Measurements from ENCODE around the gene ACTN1. TPM values are rescaled to one million over a fixed set of nuclear protein-coding genes. Genes with fewer than 3 reads are reported as not detected.
A peak's percentile ranks its signal among the peaks of the same experiment; 100 is the strongest.

ACTN1 gene
- total RNA-seq, 1 experiment from 2014 or later = 90.9 TPM

GRCh38 chr14:68899033-68899603 is 80.0 kb downstream of the ACTN1 start:
- in situ Hi-C loops (cut with HindIII; ENCODE audit: low sequenced_read_pairs) = no loop called here
- DNase-seq (ENCODE audit: low spot score) = no peak

GRCh38 chr14:68898248-68899032 is 80.7 kb downstream of the ACTN1 start:
- in situ Hi-C loops (cut with HindIII; ENCODE audit: low sequenced_read_pairs) = no loop called here
- DNase-seq (ENCODE audit: low spot score) = no peak

DNA sequence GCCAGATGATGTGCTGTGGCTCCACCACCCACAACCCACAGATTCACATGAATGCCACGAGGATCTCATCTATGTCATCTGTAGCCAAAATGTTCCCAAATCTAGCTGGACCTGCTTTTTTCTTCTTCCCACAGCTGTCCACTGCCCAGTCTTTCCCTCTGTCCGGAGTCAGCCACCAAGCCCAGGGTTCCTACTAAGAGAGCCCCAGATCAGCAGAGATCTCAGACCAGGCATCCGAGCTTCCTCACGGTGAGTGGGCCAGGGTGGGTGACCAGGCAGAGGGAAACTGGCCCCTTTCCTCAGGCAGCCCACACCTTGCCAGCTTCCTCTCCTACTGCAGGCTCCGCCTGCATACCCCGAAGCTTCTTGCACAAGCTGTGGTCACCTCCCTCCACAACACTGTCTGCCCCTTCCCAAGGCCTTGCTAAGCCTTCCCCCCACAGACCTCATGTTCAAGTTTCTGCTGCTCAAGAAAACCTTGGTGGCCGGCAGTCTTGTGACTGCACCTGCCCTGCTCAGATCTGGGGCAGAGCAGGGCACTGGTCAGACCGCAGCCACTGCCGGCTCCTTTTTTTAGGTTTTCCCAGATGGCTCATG is 81.4 kb downstream of the ACTN1 start:
- DNase-seq (ENCODE audit: low spot score) = no peak
- in situ Hi-C loops (cut with HindIII; ENCODE audit: low sequenced_read_pairs) = no loop called here

DNA sequence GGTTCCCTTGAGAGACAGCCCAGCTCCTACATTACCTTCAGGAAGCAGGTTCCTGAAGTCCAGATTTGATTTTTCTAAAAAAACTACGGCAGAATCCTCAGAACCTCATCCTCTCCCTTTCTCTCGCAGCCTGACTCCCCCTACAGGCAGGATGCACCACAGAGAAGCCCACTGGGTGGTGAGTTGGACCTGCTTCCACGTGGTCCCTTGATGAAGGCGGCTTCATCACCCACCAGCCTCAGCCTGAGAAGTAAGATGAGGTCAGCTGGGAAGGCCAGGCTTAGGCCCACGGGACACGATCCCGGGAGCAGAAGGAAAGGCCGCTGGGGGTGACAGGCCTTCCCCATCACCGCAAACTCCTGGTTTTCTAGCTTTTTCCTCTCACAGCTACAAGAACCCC is 83.0 kb downstream of the ACTN1 start:
- in situ Hi-C loops (cut with HindIII; ENCODE audit: low sequenced_read_pairs) = no loop called here

DNA sequence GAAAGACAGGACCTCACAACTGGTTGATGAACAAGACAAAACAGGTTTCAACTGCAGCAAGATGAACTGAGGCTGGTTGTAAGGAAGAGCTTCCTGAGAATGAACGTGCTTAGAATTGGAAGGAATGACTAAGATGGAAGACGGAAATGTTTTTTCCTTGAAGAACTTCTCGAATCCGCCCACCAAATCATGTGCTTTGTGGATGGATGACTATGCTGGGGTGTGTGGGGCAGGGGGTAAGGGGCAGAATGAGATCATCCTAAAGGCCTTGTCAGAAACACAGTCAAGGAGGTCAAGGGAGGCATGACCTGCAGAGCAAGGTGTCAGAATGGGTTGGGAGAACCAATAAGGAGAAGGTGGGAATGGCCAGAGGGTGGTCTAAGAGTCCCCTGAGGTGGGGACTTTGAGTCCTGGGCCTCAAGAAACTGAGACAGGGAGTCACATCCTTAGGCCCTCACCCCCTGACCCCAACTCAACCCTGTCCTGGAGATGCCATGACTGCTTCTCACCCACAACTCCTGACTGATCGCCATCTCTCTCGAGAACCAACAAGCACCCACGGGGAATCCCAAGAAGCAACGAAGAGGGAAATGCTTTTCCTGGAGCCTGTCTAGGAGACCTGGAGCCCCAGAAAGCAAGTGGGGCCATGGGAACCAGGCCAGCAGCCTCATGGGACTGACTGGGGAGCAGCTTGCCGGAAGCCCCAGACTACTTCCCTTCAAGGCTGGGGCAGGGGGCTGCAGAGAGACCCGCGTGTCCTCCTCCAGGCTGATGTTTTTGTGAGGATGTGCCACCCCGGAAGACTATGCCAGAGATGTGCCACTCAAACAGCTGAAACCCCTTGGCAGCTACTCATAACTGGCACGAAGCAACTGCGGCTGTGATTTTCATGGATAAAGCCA is 84.0 kb downstream of the ACTN1 start:
- in situ Hi-C loops (cut with HindIII; ENCODE audit: low sequenced_read_pairs) = no loop called here
- DNase-seq (ENCODE audit: low spot score) = no peak

More for the DNA sequence above, 83.0 kb downstream of the ACTN1 start:
- no peak for DNase-seq (ENCODE audit: low spot score)

GRCh38 chr14:68894123-68894522 is 85.0 kb downstream of the ACTN1 start:
- in situ Hi-C loops (cut with HindIII; ENCODE audit: low sequenced_read_pairs) = no loop called here
- DNase-seq (ENCODE audit: low spot score) = no peak

DNA sequence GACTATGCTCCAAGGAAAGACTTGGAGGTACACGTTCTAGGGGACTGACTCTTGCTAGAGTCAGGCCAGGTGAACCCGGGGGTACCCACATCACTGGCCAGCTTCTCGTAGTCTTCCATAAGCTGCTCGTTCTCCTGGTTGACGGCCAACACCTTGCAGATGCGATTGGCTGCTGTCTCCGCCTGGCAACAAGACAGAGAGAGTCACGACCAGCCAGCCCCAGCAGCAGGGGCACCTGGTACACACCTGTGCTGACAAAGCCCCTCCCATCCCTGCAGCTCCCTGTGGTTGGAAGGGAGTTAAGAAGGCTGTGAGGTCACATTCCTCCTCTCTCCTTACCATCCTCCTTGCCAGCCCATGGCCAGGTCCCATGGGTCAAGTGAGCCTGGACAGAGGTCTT is 85.5 kb downstream of the ACTN1 start:
- no peak for DNase-seq (ENCODE audit: low spot score)
- in situ Hi-C loops (cut with HindIII; ENCODE audit: low sequenced_read_pairs) = no loop called here

DNA sequence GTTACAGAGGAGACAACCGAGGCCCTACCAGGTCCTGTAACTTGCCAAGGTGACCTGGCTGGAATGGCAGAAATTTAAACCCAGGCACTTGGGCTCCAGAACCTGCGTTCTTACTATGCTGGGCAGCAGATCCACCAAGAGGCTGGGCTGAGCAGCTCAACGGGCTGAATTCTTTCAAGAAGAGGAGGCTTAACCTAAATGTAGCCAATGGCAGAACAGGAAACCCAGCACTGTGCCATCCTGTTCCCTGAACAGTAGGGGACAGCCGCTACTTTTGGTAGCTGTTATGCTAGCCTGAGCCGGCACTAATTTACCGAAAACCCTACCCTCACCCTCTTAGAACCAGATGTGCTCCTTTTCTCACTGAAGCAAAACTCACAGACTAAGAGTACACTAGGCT is 86.1 kb downstream of the ACTN1 start:
- in situ Hi-C loops (cut with HindIII; ENCODE audit: low sequenced_read_pairs) = no loop called here
- DNase-seq (ENCODE audit: low spot score) = no peak

- in situ Hi-C loops (cut with HindIII; ENCODE audit: low sequenced_read_pairs) = no loop called here
- no peak for DNase-seq (ENCODE audit: low spot score)
Measured at GRCh38 chr14:68891851-68892660, 87.0 kb downstream of the ACTN1 start.

GRCh38 chr14:68890173-68890931 is 88.8 kb downstream of the ACTN1 start:
- in situ Hi-C loops (cut with HindIII; ENCODE audit: low sequenced_read_pairs) = no loop called here
- DNase-seq (ENCODE audit: low spot score) = no peak

- no peak for DNase-seq (ENCODE audit: low spot score)
- in situ Hi-C loops (cut with HindIII; ENCODE audit: low sequenced_read_pairs) = no loop called here
Measured at GRCh38 chr14:68888883-68889282, 90.2 kb downstream of the ACTN1 start.

GRCh38 chr14:68888025-68888850 is 90.9 kb downstream of the ACTN1 start:
- in situ Hi-C loops (cut with HindIII; ENCODE audit: low sequenced_read_pairs) = no loop called here
- DNase-seq (ENCODE audit: low spot score) = peak; percentile 68

DNA sequence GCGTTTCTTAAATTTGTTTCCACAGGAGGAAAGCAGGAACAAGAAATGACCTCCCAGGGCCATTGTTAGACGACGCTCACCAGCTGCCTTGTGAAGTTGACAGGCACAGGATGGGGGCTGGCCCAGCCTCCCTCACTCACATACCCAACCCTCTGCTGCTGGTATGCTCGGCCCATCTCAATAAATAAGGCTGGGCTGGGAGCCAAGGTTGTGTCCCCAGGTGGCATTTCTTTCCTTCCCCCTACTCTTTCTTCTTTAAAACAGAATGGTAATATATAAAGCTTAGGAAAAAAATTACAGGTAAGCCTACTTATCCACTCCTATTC is 93.0 kb downstream of the ACTN1 start:
- in situ Hi-C loops (cut with HindIII; ENCODE audit: low sequenced_read_pairs) = no loop called here
- no peak for DNase-seq (ENCODE audit: low spot score)

DNA sequence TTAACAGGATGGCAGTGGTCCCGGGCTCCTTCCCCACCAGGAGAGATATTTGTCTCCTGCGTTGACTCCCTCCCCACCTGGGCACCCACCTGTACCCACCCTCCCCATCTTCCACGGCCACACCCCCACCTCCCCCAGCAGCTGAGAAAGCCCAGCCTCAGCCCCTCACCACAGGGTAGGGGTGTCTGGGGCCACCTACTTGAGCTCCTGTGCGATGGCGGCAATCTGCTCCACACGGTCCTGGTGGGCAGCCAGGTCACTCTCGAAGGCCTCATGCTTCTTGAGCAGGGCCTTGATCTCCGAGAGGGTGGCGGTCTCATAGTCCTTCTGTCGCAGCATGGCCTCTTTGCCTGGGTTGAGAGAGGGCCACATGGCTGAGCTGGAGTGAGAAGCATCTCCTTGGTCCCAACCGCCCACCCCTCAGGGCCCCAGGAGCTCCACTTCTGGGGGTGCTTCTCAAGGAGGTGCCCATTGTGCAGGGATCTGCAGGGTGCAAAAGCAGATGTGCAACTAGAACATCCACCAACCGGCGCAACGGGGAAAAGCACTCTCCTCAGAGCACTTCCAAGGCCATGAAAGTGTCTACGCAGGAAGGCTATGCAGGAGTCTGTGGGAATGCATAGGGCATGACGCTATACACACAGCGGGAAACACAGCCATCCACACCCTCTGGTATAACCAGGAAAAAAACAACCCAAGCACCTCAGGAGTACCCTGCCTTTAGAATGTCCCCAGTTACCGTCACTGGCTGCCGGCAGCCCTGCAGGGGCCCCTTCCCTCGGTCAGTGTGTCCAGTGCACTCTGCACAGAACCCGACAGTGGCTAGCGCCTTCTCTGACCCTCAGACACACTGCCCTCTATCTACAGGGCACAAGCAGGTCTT is 93.6 kb downstream of the ACTN1 start:
- DNase-seq (ENCODE audit: low spot score) = no peak
- in situ Hi-C loops (cut with HindIII; ENCODE audit: low sequenced_read_pairs) = no loop called here

DNA sequence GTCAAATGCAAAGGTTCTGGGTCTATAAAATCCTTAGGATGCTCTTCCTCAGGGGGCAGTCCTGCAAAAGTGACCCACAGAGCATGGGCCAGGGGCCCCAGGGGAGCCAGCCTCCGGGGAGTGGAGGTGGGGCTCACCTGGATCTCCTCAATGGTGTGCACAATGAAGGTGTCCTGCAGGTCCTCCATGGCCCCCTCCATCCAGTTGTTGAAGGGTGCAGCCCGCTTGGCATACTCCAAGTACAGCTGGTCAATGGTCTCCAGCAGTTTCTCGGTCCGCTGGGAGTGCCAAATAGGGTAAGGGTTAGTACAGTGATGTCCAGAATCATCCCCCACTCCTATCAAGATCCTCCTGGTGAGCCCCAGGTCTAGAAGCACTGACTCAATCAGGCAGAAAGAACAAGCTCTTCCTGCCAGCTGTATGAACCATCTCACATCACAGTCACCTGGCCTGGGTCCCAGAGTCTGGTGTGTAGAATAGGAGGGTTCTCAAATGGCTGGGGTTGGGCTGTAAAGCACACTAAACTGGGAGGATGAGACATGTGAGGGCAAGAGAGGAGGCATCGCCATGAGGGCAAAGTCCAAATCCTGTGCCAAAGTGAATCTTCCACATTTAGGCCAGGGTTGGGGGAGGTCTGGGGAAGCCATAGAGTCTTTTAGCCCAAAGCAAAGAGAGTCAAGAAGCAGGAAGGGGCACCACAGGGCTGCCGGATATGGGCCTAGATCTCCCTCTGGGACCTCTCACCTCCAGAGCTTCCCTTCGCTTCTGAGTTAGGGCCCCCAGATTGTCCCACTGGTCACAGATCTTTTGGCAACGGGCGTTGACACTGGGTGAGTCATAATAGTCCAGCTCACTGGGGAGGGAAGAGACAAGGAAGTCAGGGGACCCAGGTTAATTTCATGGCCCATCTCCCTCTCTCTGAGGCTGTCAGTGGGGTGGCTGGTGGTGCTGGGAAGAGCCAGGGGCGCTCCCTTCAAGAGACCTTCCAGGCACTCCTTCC is 94.8 kb downstream of the ACTN1 start:
- no peak for DNase-seq (ENCODE audit: low spot score)
- in situ Hi-C loops (cut with HindIII; ENCODE audit: low sequenced_read_pairs) = no loop called here

Measured in G401 (cell line).